H1 (cell line): Measurements from ENCODE around the gene ZNF414. TPM values are rescaled to one million over a fixed set of nuclear protein-coding genes. Genes with fewer than 3 reads are reported as not detected.
A peak's percentile ranks its signal among the peaks of the same experiment; 100 is the strongest.

Source experiments
- BACH1 ChIP-seq: IDR thresholded peaks from 2 replicates; pipeline ENCODE4 v1.6.1; 2012; ENCODE audit warnings: low read length, improper control_type of control experiment
- CREB1 ChIP-seq: IDR thresholded peaks from 2 replicates; pipeline ENCODE4 v1.6.1; 2012; ENCODE audit warnings: inconsistent platforms
- CTBP2 ChIP-seq: IDR thresholded peaks from 2 replicates; pipeline ENCODE4 v1.7.0; 2011; ENCODE audit warnings: borderline replicate concordance, mild to moderate bottlenecking, moderate library complexity, mixed read lengths, low read length; ENCODE audit not compliant: insufficient read depth, insufficient read length
- KDM1A ChIP-seq: fragments of 200-600, 300-600 bp; sonication (generic); IDR thresholded peaks from 2 replicates; pipeline ENCODE4 v1.7.1; 2016; ENCODE audit warnings: mild to moderate bottlenecking, low read length, borderline replicate concordance
- KDM4A ChIP-seq: IDR thresholded peaks from one replicate; pipeline ENCODE4 v1.7.1; 2012; ENCODE audit warnings: low read depth, mild to moderate bottlenecking, moderate library complexity, low read length, inconsistent platforms; ENCODE audit not compliant: severe bottlenecking
- MAFK ChIP-seq: IDR thresholded peaks from 2 replicates; pipeline ENCODE4 v1.6.1; 2012; ENCODE audit warnings: low read depth, mild to moderate bottlenecking, improper control_type of control experiment, low read length
- NRF1 ChIP-seq: IDR thresholded peaks from 2 replicates; pipeline ENCODE4 v1.6.1; 2011; ENCODE audit warnings: mild to moderate bottlenecking, low read depth, low read length, improper control_type of control experiment
- PHF8 ChIP-seq: fragments of 200-600 bp; sonication (generic); conservative IDR thresholded peaks from 2 replicates; pipeline ENCODE4 v1.7.1; 2012; ENCODE audit warnings: low read depth, mild to moderate bottlenecking, inconsistent platforms, low read length, moderate library complexity
- RNF2 ChIP-seq: fragments of 200-900, 300-1000 bp; sonication (generic); IDR thresholded peaks from 2 replicates; pipeline ENCODE4 v1.7.1; 2016; ENCODE audit warnings: borderline replicate concordance, low read depth, mild to moderate bottlenecking, antibody characterized with exemption, low read length; ENCODE audit not compliant: poor library complexity, severe bottlenecking; ENCODE audit errors: missing control alignments
- SP2 ChIP-seq: IDR thresholded peaks from 2 replicates; pipeline ENCODE4 v1.6.1; 2012; ENCODE audit warnings: mild to moderate bottlenecking, low read length, inconsistent platforms
- SP4 ChIP-seq: IDR thresholded peaks from 2 replicates; pipeline ENCODE4 v1.6.1; 2012; ENCODE audit warnings: low read length, inconsistent platforms
- TAF1 ChIP-seq: IDR thresholded peaks from 2 replicates; pipeline ENCODE4 v1.6.1; 2011; ENCODE audit warnings: mild to moderate bottlenecking, low read depth, low read length
- polyA plus RNA-seq, 7 experiments: library from polyadenylated mRNA; depleted of rRNA in 3 of 7; stranded (reverse) in 5 of 7; unstranded in 2 of 7; fragments of >200 nt in 5 of 7; fragments of 200-250 nt in 2 of 7; gene quantifications; 1 replicate in 5 of 7; 2 replicates in 1 of 7; 4 replicates in 1 of 7; pipeline versions ENCODE4 v1.2.1 to v1.2.3, GENCODE V29; 2011 to 2013; ENCODE audit warnings: missing spikeins in 2 of 7, mixed read lengths in 2 of 7
- total RNA-seq: library from RNA; stranded (reverse); fragmentation: NEBNext Ultra II Directional; extraction: Animal tissue kit (Norgen Biotek cat#: 25700); gene quantifications from 2 replicates; pipeline ENCODE4 v1.2.1, GENCODE V29; 2021

ZNF414 gene
- total and polyA plus RNA-seq, 2 of the 8 experiments (the other 6 are each of a cell fraction or from before 2014, with no cell fraction given), result 9.7 to 26.8 TPM

DNA sequence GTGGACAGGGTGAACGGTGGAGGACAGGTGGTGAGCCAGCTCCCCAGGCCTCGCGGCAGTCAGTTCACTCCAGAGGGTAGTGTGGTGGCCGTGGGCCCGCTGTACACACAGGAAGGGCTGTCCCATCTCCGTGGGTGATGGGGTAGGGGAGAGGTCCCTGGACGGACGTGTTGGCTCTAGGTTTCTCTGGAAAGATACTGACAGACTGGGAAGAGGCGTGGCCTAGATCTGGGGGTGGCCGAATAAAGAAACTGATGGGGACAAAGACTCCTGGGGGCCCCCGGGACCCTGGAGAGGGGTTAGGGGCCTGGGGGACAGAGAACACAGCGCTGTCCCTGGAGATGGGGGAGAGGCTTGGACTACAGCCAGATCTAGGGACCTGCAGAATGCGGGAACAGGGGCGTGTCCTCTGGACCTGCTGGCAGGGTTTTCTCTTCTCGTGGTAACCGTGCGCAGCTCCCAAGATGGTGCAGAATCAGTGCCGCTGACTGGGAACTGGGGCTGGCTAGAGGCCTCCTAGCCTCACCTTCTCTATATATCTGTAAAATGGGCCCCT lies 7.5 kb downstream of the ZNF414 start (continued):
- TF ChIP-seq CREB1 (no peak), CTBP2 (peak; percentile 1), KDM1A (no peak), BACH1 (0 out of 2 replicates have a peak, but pooled peaks have one; percentile 2), SP4 (no peak), NRF1 (no peak), SP2 (no peak), KDM4A (no peak), TAF1 (no peak), MAFK (no peak), RNF2 (no peak), PHF8 (0 out of 2 replicates have a peak, but pooled peaks have one; percentile 24)
